ENCODE results near the gene TSEN15. TPM values are rescaled to one million over a fixed set of nuclear protein-coding genes. Genes with fewer than 3 reads are reported as not detected.

The TSEN15 gene
- total and polyA plus RNA-seq, 2 donors from 2014 or later: 24.7 to 25.6 TPM

DNA sequence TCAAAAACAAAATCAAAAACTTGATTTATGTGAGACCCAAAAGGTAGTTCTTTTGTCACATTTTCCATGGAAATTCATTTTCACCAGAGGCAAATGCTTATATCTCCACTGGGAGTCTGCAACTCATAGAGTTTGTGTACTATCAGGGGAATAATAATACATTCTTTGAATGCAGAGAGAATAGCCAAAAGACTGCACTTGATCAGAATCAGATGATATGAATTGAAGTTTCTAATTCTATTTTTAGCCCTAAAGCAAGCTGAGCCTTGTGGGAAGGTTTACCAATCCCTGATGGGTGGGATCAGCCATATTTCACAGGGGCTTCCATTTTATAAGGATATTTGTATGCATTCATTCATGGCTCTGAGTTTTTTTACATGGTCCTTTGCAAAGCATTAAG lies 49.6 kb downstream of the TSEN15 start:
- no peak for FAIRE-seq
- intact Hi-C loops (cut with DNase I): no loop called here

DNA sequence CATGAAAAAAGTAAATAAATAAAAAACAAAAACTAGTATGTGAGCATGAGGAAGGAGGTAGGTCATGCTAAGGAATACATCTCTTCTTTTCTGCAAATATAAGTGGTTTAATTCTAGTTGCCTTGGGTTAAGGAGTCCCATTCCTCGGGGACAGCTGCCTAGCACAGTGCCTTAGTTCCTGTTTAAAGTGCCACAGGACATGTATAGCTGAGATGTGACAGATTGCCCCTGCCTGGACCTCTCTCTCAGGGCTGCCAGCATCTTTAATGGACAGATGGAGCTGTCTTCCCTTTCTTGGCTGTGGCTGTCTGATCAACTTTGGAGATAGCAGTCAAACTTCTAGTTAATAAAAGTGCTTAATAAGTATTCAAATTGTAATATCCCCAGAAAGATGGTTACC lies 50.0 kb downstream of the TSEN15 start:
- FAIRE-seq (no peak), DNase-seq (no peak)
- no peak overlapping the region for H3K27ac ChIP-seq (ENCODE audit: low read depth in 2 of 2, low read length in 2 of 2)
- TF ChIP-seq, protein P1, sequence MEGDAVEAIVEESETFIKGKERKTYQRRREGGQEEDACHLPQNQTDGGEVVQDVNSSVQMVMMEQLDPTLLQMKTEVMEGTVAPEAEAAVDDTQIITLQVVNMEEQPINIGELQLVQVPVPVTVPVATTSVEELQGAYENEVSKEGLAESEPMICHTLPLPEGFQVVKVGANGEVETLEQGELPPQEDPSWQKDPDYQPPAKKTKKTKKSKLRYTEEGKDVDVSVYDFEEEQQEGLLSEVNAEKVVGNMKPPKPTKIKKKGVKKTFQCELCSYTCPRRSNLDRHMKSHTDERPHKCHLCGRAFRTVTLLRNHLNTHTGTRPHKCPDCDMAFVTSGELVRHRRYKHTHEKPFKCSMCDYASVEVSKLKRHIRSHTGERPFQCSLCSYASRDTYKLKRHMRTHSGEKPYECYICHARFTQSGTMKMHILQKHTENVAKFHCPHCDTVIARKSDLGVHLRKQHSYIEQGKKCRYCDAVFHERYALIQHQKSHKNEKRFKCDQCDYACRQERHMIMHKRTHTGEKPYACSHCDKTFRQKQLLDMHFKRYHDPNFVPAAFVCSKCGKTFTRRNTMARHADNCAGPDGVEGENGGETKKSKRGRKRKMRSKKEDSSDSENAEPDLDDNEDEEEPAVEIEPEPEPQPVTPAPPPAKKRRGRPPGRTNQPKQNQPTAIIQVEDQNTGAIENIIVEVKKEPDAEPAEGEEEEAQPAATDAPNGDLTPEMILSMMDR (IDR thresholded peaks at IDR 0.05; ENCODE audit: borderline replicate concordance, extremely low read depth, insufficient read depth): no peak
- H3K9ac ChIP-seq (ENCODE audit: low read length in 3 of 3): no peak overlapping the region
- H3K36me3 ChIP-seq (ENCODE audit: control insufficient read depth in 2 of 3, insufficient read depth in 3 of 3, low read length in 3 of 3): no peaks in the 10 kb centered on the region
- H3K4me1 ChIP-seq (ENCODE audit: control insufficient read depth in 2 of 3, insufficient read depth in 2 of 3, low read depth in 1 of 3, low read length in 3 of 3): no peaks in the 10 kb centered on the region
- no peak overlapping the region for H3K4me3 ChIP-seq (ENCODE audit: low read length in 3 of 3)
- H3K27me3 ChIP-seq (ENCODE audit: control insufficient read depth, insufficient read depth, low read length): no peaks in the 10 kb centered on the region
- intact Hi-C loops (cut with DNase I): no loop called here
- H3K9me3 ChIP-seq (ENCODE audit: control insufficient read depth in 2 of 3, insufficient read depth in 1 of 3, low read length in 3 of 3): peaks cover 0 to 4% (median 0%) of the 10 kb centered on the region in 3 donors

More for the DNA sequence above, 49.6 kb downstream of the TSEN15 start:
- H3K4me3 ChIP-seq (ENCODE audit: low read length in 3 of 3): no peak overlapping the region
- H3K27me3 ChIP-seq (ENCODE audit: control insufficient read depth, insufficient read depth, low read length): no peaks in the 10 kb centered on the region
- H3K9me3 ChIP-seq (ENCODE audit: control insufficient read depth in 2 of 3, insufficient read depth in 1 of 3, low read length in 3 of 3): peaks cover 0 to 4% (median 0%) of the 10 kb centered on the region in 3 donors
- H3K27ac ChIP-seq (ENCODE audit: low read depth in 2 of 2, low read length in 2 of 2): no peak overlapping the region
- H3K36me3 ChIP-seq (ENCODE audit: control insufficient read depth in 2 of 3, insufficient read depth in 3 of 3, low read length in 3 of 3): no peaks in the 10 kb centered on the region
- H3K9ac ChIP-seq (ENCODE audit: low read length in 3 of 3): no peak overlapping the region
- H3K4me1 ChIP-seq (ENCODE audit: control insufficient read depth in 2 of 3, insufficient read depth in 2 of 3, low read depth in 1 of 3, low read length in 3 of 3): no peaks in the 10 kb centered on the region
- TF ChIP-seq, protein P1 (IDR thresholded peaks at IDR 0.05; ENCODE audit: borderline replicate concordance, extremely low read depth, insufficient read depth): no peak
- DNase-seq: no peak

DNA sequence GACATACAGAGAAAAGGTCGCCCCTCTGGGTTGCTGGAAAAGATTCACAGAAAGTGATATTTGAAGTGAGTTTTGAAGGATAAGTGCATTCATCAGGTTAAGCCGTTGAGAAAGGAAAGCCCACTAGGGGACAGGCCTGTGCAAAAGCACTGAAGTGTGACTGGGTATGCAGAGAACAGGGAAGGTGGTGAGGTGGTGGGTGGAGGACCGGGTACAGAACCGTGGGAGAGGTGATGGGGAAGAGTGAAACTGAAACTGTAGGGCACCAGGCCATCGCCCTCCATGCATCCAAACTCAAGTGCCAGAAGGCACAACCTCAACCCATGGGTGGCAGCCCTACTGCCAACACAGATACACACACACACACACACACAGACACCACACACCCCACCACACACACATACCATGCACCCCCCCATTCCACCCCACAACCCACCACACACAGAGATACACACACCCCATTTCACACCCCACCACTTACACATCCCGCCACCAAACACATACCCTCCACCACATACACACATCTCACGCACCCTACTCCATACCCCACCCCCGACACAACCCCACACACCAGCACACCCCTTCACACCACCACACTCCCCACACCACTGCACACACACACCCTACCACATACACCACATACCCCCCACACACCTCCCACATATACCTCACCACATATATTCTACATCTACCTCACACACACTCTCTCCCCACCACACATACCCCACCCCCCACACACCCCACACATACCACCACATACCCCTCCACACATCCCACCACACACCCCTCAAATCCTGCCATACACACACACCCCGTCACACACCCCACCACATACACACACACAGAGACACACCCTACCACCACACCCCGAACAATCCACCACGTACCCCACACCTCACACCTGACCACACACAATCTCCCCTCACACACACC lies 59.0 kb downstream of the TSEN15 start:
- no peaks in the 10 kb centered on the region for H3K9me3 ChIP-seq (ENCODE audit: control insufficient read depth in 2 of 3, insufficient read depth in 1 of 3, low read length in 3 of 3)
- no peaks in the 10 kb centered on the region for H3K36me3 ChIP-seq (ENCODE audit: control insufficient read depth in 2 of 3, insufficient read depth in 3 of 3, low read length in 3 of 3)
- intact Hi-C loops (cut with DNase I): no loop called here
- DNase-seq (no peak), FAIRE-seq (no peak)
- no peaks in the 10 kb centered on the region for H3K4me1 ChIP-seq (ENCODE audit: control insufficient read depth in 2 of 3, insufficient read depth in 2 of 3, low read depth in 1 of 3, low read length in 3 of 3)
- TF ChIP-seq, protein P1 (IDR thresholded peaks at IDR 0.05; ENCODE audit: borderline replicate concordance, extremely low read depth, insufficient read depth): no peak
- H3K9ac ChIP-seq (ENCODE audit: low read length in 3 of 3): no peak overlapping the region
- H3K27ac ChIP-seq (ENCODE audit: low read depth in 2 of 2, low read length in 2 of 2): no peak overlapping the region
- no peak overlapping the region for H3K4me3 ChIP-seq (ENCODE audit: low read length in 3 of 3)
- H3K27me3 ChIP-seq (ENCODE audit: control insufficient read depth, insufficient read depth, low read length): no peaks in the 10 kb centered on the region
